VCaP (cell line): Measurements from ENCODE around the gene GRB10.

Source experiments
- H3K27ac ChIP-seq: fragments of 450-650 bp; 2 replicates; pipeline ENCODE4 v1.5.1; 2017
- CTCF ChIP-seq: fragments of 450-650 bp; conservative IDR thresholded peaks from 2 replicates; pipeline ENCODE4 v1.5.1; 2017; ENCODE audit warnings: mild to moderate bottlenecking, moderate library complexity

Gene GRB10

GRCh38 chr7:50710441-50711154 lies 72.1 kb downstream of the GRB10 start:
- peak overlapping the region; percentile 44 for H3K27ac ChIP-seq
- TF ChIP-seq CTCF: no peak

- no peak for TF ChIP-seq CTCF
- H3K27ac ChIP-seq: peak overlapping the region; percentile 41
These were observed 73.5 kb downstream of the GRB10 start for GRCh38 chr7:50709151-50709550.

- TF ChIP-seq CTCF: no peak
- peak overlapping the region; percentile 41 for H3K27ac ChIP-seq
These were observed 75.3 kb downstream of the GRB10 start for GRCh38 chr7:50707236-50708006.

- H3K27ac ChIP-seq: no peak overlapping the region
- no peak for TF ChIP-seq CTCF
These were observed 76.2 kb downstream of the GRB10 start for GRCh38 chr7:50706469-50706937.

GRCh38 chr7:50704844-50705243 lies 77.9 kb downstream of the GRB10 start:
- no peak for TF ChIP-seq CTCF
- no peak overlapping the region for H3K27ac ChIP-seq

GRCh38 chr7:50703654-50704053 lies 79.0 kb downstream of the GRB10 start:
- TF ChIP-seq CTCF: no peak
- no peak overlapping the region for H3K27ac ChIP-seq

- no peak for TF ChIP-seq CTCF
- H3K27ac ChIP-seq: no peak overlapping the region
These were observed 83.6 kb downstream of the GRB10 start for GRCh38 chr7:50699143-50699542.
